PFSK-1 (cell line): Measurements from ENCODE around the gene DNAH9.

Experiments used
- FOXP2 ChIP-seq: optimal IDR thresholded peaks from 2 replicates; pipeline ENCODE3; 2011; ENCODE audit warnings: borderline replicate concordance, control low read depth, inconsistent platforms; ENCODE audit not compliant: insufficient read depth; ENCODE audit errors: extremely low read length, extremely low read depth
- POLR2AphosphoS5 ChIP-seq: IDR thresholded peaks from 2 replicates; pipeline ENCODE4 v1.6.1; 2012; ENCODE audit warnings: low read depth, mild to moderate bottlenecking, control low read depth, low read length, moderate library complexity
- SIN3A ChIP-seq: IDR thresholded peaks from 2 replicates; pipeline ENCODE4 v1.6.1; 2012; ENCODE audit warnings: mild to moderate bottlenecking, low read length, moderate library complexity, borderline replicate concordance; ENCODE audit not compliant: insufficient read depth

DNA sequence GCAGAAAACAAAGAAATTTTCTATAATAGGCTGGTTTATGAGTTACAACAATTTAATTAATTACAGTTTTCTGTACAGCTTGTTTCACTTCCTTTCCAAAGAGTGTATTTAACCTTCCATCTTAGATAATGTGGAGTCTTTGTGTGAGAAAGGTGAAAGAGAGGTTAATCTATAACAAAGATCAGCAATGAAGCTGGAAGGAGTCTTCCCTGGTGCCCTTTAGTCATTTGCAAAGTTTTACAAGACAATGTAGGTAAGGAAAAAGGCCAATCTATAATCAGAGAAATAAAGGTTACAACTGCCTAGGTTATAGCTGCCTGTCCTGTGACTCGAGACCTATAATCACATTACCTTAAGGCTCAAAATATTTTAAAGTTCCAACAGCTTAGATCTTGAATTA is 257.0 kb downstream of the DNAH9 start:
- TF ChIP-seq POLR2AphosphoS5 = no peak
- no peak for TF ChIP-seq SIN3A
- no peak for TF ChIP-seq FOXP2
